HCT116 (cell line): ENCODE results near the gene PAEP. TPM values are rescaled to one million over a fixed set of nuclear protein-coding genes. Genes with fewer than 3 reads are reported as not detected.

Experiments
- ATAC-seq: fragments of 200-7000 bp; cut with Tn5 transposase; 2 replicates; pipeline ENCODE4 v1.9.1; 2020; ENCODE audit warnings: mild to moderate bottlenecking, moderate library complexity
- BruUV-seq: library from RNA; stranded (reverse); fragments of 400-500 nt; replicated peaks from 2 replicates; lab custom pipeline; 2021; lab: Mats Ljungman, UMichigan
- CTCF ChIA-PET: fragments of 300-600 bp; sonication (Branson Sonifier 250); formaldehyde crosslinking; loops from one replicate; lab custom pipeline; 2021; ENCODE audit warnings: antibody characterized with exemption; lab: Charles Lee
- POLR2A ChIA-PET: fragments of 300-600, 350-600 bp; sonication (Branson Sonifier 250); formaldehyde crosslinking; loops from one replicate; lab custom pipeline; 2021; ENCODE audit warnings: antibody characterized with exemption; lab: Charles Lee
- RAD21 ChIA-PET, 2 experiments: fragments of 300-600 bp; sonication (Branson Sonifier 250); formaldehyde crosslinking; loops; one replicate each; lab custom pipeline; 2023; ENCODE audit warnings: low total read pairs in 2 of 2; ENCODE audit not compliant: uncharacterized antibody in 2 of 2, unreplicated experiment in 2 of 2, low non-redundant PET in 1 of 2; lab: Charles Lee
- DNase-seq: peaks from one replicate; pipeline ENCODE4 v3.0.0-alpha.2; 2010; ENCODE audit warnings: low read depth, low spot score
- H2AFZ ChIP-seq: fragments of 200-600 bp; shearing (Covaris generic), sonication (generic); 2 replicates; pipeline ENCODE4 v1.6.1; 2017; ENCODE audit warnings: low read depth, mixed run types, mixed read lengths, antibody characterized with exemption, low read length; ENCODE audit not compliant: poor library complexity, severe bottlenecking
- H3K27ac ChIP-seq: 2 replicates; pipeline ENCODE4 v1.5.1; 2012; ENCODE audit warnings: low read depth, low read length
- H3K27me3 ChIP-seq: fragments of 200-600 bp; sonication (generic); 2 replicates; pipeline ENCODE4 v1.6.1; 2016; ENCODE audit warnings: mixed run types, low read length, mixed read lengths; ENCODE audit not compliant: insufficient read depth
- H3K36me3 ChIP-seq, 2 experiments: fragments of 200-500 bp in 1 of 2; fragments of 200-600 bp in 1 of 2; sonication (Bioruptor generic) in 1 of 2; sonication (generic) in 1 of 2; 2 replicates each; pipeline versions ENCODE4 v1.5.1 to v1.6.1; 2014 to 2016; ENCODE audit warnings: low read length in 2 of 2, inconsistent platforms in 1 of 2, mixed read lengths in 1 of 2, mixed run types in 1 of 2; ENCODE audit not compliant: insufficient read depth in 2 of 2, control insufficient read depth in 1 of 2
- H3K4me1 ChIP-seq, 2 experiments: fragments of 200-600 bp in 1 of 2; sonication (generic) in 1 of 2; 2 replicates each; pipeline versions ENCODE4 v1.5.1 to v1.6.1; 2012 to 2017; ENCODE audit warnings: low read length in 2 of 2, inconsistent platforms in 1 of 2, mild to moderate bottlenecking in 1 of 2, mixed read lengths in 1 of 2, mixed run types in 1 of 2, moderate library complexity in 1 of 2; ENCODE audit not compliant: insufficient read depth in 2 of 2, control insufficient read depth in 1 of 2
- H3K4me2 ChIP-seq: fragments of 200-600 bp; sonication (generic); 2 replicates; pipeline ENCODE4 v1.6.1; 2017; ENCODE audit warnings: mixed run types, low read length, mixed read lengths
- H3K4me3 ChIP-seq, 2 experiments: fragments of 200-600 bp in 1 of 2; sonication (generic) in 1 of 2; replicated peaks in 1 of 2; 2 replicates each; pipeline ENCODE4 v1.5.1; 2011 to 2016; ENCODE audit warnings: low read length in 2 of 2, control low read depth in 1 of 2, low read depth in 1 of 2, mild to moderate bottlenecking in 1 of 2, mixed read lengths in 1 of 2, mixed run types in 1 of 2
- H3K79me2 ChIP-seq: fragments of 200-600 bp; sonication (generic); 2 replicates; pipeline ENCODE4 v1.6.1; 2017; ENCODE audit warnings: mild to moderate bottlenecking, mixed run types, low read length, moderate library complexity, mixed read lengths; ENCODE audit not compliant: insufficient read depth
- H3K9ac ChIP-seq: fragments of 200-600 bp; sonication (generic); 2 replicates; pipeline ENCODE4 v1.6.1; 2016; ENCODE audit warnings: low read length, mixed read lengths
- H3K9me2 ChIP-seq: fragments of 200-600 bp; sonication (generic), shearing (Covaris generic); 2 replicates; pipeline ENCODE4 v1.6.1; 2017; ENCODE audit warnings: mixed run types, mild to moderate bottlenecking, moderate library complexity; ENCODE audit not compliant: insufficient read depth
- H3K9me3 ChIP-seq, 2 experiments: fragments of 200-500 bp in 1 of 2; fragments of 200-600 bp in 1 of 2; sonication (Bioruptor generic) in 1 of 2; sonication (generic) in 1 of 2; 2 replicates each; pipeline ENCODE4 v1.6.1; 2014 to 2017; ENCODE audit warnings: low read length in 2 of 2, mixed read lengths in 2 of 2, inconsistent platforms in 1 of 2, low read depth in 1 of 2, mild to moderate bottlenecking in 1 of 2, mixed run types in 1 of 2, moderate library complexity in 1 of 2; ENCODE audit not compliant: control insufficient read depth in 1 of 2, insufficient read depth in 1 of 2
- H4K20me1 ChIP-seq: fragments of 200-600 bp; sonication (generic), shearing (Covaris generic); 2 replicates; pipeline ENCODE4 v1.6.1; 2017; ENCODE audit warnings: mixed run types, mild to moderate bottlenecking, moderate library complexity; ENCODE audit not compliant: insufficient read depth
- CBX3 ChIP-seq: IDR thresholded peaks from 2 replicates; pipeline ENCODE4 v1.6.1; 2012; ENCODE audit warnings: low read depth
- ELF1 ChIP-seq: IDR thresholded peaks from 2 replicates; pipeline ENCODE4 v1.6.1; 2012; ENCODE audit warnings: low read depth, borderline replicate concordance
- EZH2 ChIP-seq: fragments of 200-600 bp; sonication (generic); IDR thresholded peaks from 2 replicates; pipeline ENCODE4 v1.6.1; 2017; ENCODE audit warnings: antibody characterized with exemption, mixed run types
- FOSL1 ChIP-seq: IDR thresholded peaks from 2 replicates; pipeline ENCODE4 v1.6.1; 2012; ENCODE audit warnings: low read depth
- JUND ChIP-seq: IDR thresholded peaks from 2 replicates; pipeline ENCODE4 v1.6.1; 2012
- POLR2A ChIP-seq: IDR thresholded peaks from 2 replicates; pipeline ENCODE4 v1.7.0; 2011; ENCODE audit warnings: borderline replicate concordance; ENCODE audit not compliant: insufficient read depth, insufficient read length; ENCODE audit errors: extremely low read depth
- POLR2AphosphoS5 ChIP-seq: IDR thresholded peaks from 2 replicates; pipeline ENCODE4 v1.6.1; 2011; ENCODE audit warnings: mild to moderate bottlenecking, low read depth, low read length, moderate library complexity
- SIN3A ChIP-seq: IDR thresholded peaks from 2 replicates; pipeline ENCODE4 v1.6.1; 2012; ENCODE audit warnings: low read depth
- SP1 ChIP-seq: IDR thresholded peaks from 2 replicates; pipeline ENCODE4 v1.6.1; 2012; ENCODE audit warnings: low read depth
- SRF ChIP-seq: IDR thresholded peaks from 2 replicates; pipeline ENCODE4 v1.6.1; 2012; ENCODE audit warnings: low read depth
- TCF7L2 ChIP-seq: IDR thresholded peaks from 2 replicates; pipeline ENCODE4 v1.7.0; 2011; ENCODE audit warnings: borderline replicate concordance, inconsistent platforms; ENCODE audit not compliant: insufficient read depth, insufficient read length; ENCODE audit errors: extremely low read depth
- YY1 ChIP-seq: IDR thresholded peaks from 2 replicates; pipeline ENCODE4 v1.6.1; 2011; ENCODE audit warnings: low read length, low read depth, moderate library complexity, mild to moderate bottlenecking; ENCODE audit not compliant: insufficient replicate concordance; ENCODE audit errors: extremely low read depth
- ZNF274 ChIP-seq: fragments of 200-500 bp; sonication (Bioruptor generic); IDR thresholded peaks from 2 replicates; pipeline ENCODE4 v1.6.1; 2014; ENCODE audit warnings: mild to moderate bottlenecking, low read depth, low read length, inconsistent platforms
- intact Hi-C: fragments of 100-400 bp; cut with micrococcal nuclease; formaldehyde crosslinking; loops from 2 replicates; pipeline ENCODE4 v1.10.0; 2022
- total RNA-seq: library from RNA; stranded (reverse); gene quantifications from one replicate; pipeline ENCODE4 v1.2.1, GENCODE V29; 2021; ENCODE audit not compliant: unreplicated experiment
- TF ChIP-seq, protein P1 (sequence below): IDR thresholded peaks from 2 replicates; pipeline ENCODE4 v1.6.1; 2012
- TF ChIP-seq, protein P2 (sequence below), 3 experiments: fragments of 200-600 bp in 1 of 3; sonication (generic) in 1 of 3; IDR thresholded peaks in 2 of 3; conservative IDR thresholded peaks in 1 of 3; 2 replicates each; pipeline ENCODE4 v1.5.1; 2012 to 2017; ENCODE audit warnings: low read depth in 2 of 3, low read length in 2 of 3, antibody characterized with exemption in 1 of 3, borderline replicate concordance in 1 of 3, control low read depth in 1 of 3, mild to moderate bottlenecking in 1 of 3, mixed read lengths in 1 of 3, mixed run types in 1 of 3, moderate library complexity in 1 of 3; ENCODE audit not compliant: insufficient read depth in 1 of 3

PAEP gene
- total RNA-seq, 1 experiment from 2014 or later, result not detected

DNA sequence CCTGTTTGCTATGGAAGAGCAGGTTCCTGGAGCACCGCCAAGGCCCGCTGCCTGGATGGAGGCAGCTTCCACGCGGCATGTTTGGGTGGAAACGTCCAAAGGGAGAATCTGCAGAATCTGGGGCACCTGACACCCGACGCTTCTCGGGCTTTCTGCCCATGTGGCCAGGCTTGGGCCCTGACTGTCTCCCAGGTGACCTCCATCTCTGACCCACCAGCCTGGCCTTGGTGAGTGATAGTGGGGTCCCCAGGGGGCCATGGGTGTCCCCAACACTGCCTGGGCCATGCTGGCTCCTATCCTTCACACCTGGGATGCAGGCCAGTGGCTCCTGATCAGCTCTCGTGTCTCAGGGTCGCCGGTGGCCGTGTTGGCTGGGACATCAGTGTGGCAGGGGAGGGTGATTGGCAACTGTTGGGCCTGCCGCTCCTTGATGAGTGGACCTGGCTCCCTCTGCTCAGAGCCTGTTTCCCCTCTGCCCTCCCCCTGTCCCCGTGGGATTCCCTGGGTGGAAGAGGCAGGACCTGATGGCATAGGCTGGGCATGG lies 43.8 kb downstream of the PAEP start:
- Histone ChIP-seq H3K4me3 (no peak overlapping the region), H3K27ac (no peak overlapping the region), H4K20me1 (no peaks in the 10 kb centered on the region), H3K4me2 (no peak overlapping the region), H3K79me2 (no peaks in the 10 kb centered on the region), H3K27me3 (no peaks in the 10 kb centered on the region), H3K9me3 (no peaks in the 10 kb centered on the region), H3K9me2 (no peaks in the 10 kb centered on the region), H3K36me3 (no peaks in the 10 kb centered on the region), H2AFZ (no peak overlapping the region), H3K9ac (no peak overlapping the region)
- ATAC-seq (no peak), DNase-seq (no peak)
- no TSS peak for BruUV-seq
- ChIA-PET CTCF (no interaction called here), POLR2A (no interaction called here), RAD21 (no interaction called here)
- intact Hi-C loops, result loop anchor here (10.0 kb wide), 2 partner anchors 119 to 359 kb away; partner anchors contain the start of gene UBAC1
- TF ChIP-seq SRF (no peak), CBX3 (no peak), POLR2AphosphoS5 (no peak), SP1 (no peak), EZH2 (no peak), FOSL1 (no peak), ZNF274 (no peak), JUND (no peak), TCF7L2 (no peak), YY1 (no peak), ELF1 (no peak), POLR2A (no peak), SIN3A (no peak)
- TF ChIP-seq, protein P1, sequence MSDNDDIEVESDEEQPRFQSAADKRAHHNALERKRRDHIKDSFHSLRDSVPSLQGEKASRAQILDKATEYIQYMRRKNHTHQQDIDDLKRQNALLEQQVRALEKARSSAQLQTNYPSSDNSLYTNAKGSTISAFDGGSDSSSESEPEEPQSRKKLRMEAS, result no peak
- TF ChIP-seq, protein P2, sequence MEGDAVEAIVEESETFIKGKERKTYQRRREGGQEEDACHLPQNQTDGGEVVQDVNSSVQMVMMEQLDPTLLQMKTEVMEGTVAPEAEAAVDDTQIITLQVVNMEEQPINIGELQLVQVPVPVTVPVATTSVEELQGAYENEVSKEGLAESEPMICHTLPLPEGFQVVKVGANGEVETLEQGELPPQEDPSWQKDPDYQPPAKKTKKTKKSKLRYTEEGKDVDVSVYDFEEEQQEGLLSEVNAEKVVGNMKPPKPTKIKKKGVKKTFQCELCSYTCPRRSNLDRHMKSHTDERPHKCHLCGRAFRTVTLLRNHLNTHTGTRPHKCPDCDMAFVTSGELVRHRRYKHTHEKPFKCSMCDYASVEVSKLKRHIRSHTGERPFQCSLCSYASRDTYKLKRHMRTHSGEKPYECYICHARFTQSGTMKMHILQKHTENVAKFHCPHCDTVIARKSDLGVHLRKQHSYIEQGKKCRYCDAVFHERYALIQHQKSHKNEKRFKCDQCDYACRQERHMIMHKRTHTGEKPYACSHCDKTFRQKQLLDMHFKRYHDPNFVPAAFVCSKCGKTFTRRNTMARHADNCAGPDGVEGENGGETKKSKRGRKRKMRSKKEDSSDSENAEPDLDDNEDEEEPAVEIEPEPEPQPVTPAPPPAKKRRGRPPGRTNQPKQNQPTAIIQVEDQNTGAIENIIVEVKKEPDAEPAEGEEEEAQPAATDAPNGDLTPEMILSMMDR (IDR thresholded peaks at IDR 0.05 in 2 of 3, conservative IDR thresholded peaks at IDR 0.05 in 1 of 3; ENCODE audit: borderline replicate concordance in 1 of 3, insufficient read depth in 1 of 3, low read depth in 2 of 3, low read length in 2 of 3), result no peak
- TF ChIP-seq, all 23 proteins: peak for 0
- peaks cover 0 to 4% of the 10 kb centered on the region in 2 experiments; a peak in 2 of 4 replicates for H3K4me1 ChIP-seq
